IPS-NIHi11 (cell line): Measurements from ENCODE around the gene MSMP.

Experiments
- DNase-seq: peaks from one replicate; pipeline ENCODE4 v3.0.0; 2012; ENCODE audit warnings: mixed read lengths, low spot score

Gene MSMP

GRCh38 chr9:35743880-35744518 is 10.1 kb downstream of the MSMP start:
- no peak for DNase-seq

GRCh38 chr9:35743452-35743851 is 10.6 kb downstream of the MSMP start:
- no peak for DNase-seq

GRCh38 chr9:35741740-35742139 is 12.3 kb downstream of the MSMP start:
- no peak for DNase-seq

- DNase-seq: no peak
These were observed 13.8 kb downstream of the MSMP start for GRCh38 chr9:35740243-35740642.

- no peak for DNase-seq
These were observed 15.2 kb downstream of the MSMP start for GRCh38 chr9:35738924-35739323.

- no peak for DNase-seq
These were observed 15.9 kb downstream of the MSMP start for GRCh38 chr9:35738186-35738585.

GRCh38 chr9:35737143-35737542 is 16.9 kb downstream of the MSMP start:
- no peak for DNase-seq

- peak; percentile 76 for DNase-seq
These were observed 17.9 kb downstream of the MSMP start for GRCh38 chr9:35736201-35736633.

- no peak for DNase-seq
These were observed 20.0 kb downstream of the MSMP start for GRCh38 chr9:35734096-35734495.

- peak; percentile 79 for DNase-seq
These were observed 21.1 kb downstream of the MSMP start for GRCh38 chr9:35732800-35733541.

- DNase-seq: peak; percentile 95
These were observed 21.8 kb downstream of the MSMP start, which contains the start of the genes CREB3 and TLN1 for GRCh38 chr9:35732185-35732799. Gene CREB3, plus strand, starts transcription at chr9:35732666. Its CDS starts 107 bp downstream, at chr9:35732773. Gene TLN1, minus strand, starts transcription at chr9:35732195. Its CDS starts 6,501 bp downstream, at chr9:35725694.

- no peak for DNase-seq
These were observed 22.5 kb downstream of the MSMP start for GRCh38 chr9:35731415-35732184.

GRCh38 chr9:35730486-35730854 is 23.6 kb downstream of the MSMP start:
- no peak for DNase-seq

- DNase-seq: peak; percentile 55
These were observed 24.2 kb downstream of the MSMP start for GRCh38 chr9:35729700-35730485.

- no peak for DNase-seq
These were observed 25.0 kb downstream of the MSMP start for GRCh38 chr9:35729101-35729500.

- peak; percentile 68 for DNase-seq
These were observed 25.8 kb downstream of the MSMP start for GRCh38 chr9:35728041-35728971.

GRCh38 chr9:35727676-35728040 is 26.4 kb downstream of the MSMP start:
- DNase-seq: no peak

GRCh38 chr9:35726931-35727330 is 27.1 kb downstream of the MSMP start:
- DNase-seq: no peak

- no peak for DNase-seq
These were observed 28.7 kb downstream of the MSMP start for GRCh38 chr9:35725362-35725761.

- DNase-seq: no peak
These were observed 30.2 kb downstream of the MSMP start for GRCh38 chr9:35723908-35724307.
